ENCODE measurements around the gene NCBP1. TPM values are rescaled to one million over a fixed set of nuclear protein-coding genes. Genes with fewer than 3 reads are reported as not detected.
A peak's percentile ranks its signal among the peaks of the same experiment; 100 is the strongest.
"Not testable (repeated sequence)": the region's sequence is repeated elsewhere in the genome, so short reads cannot be mapped to it uniquely, and the experiment has no call there.

Gene NCBP1
- total RNA-seq, 2 donors from 2014 or later, result 24.3 to 25.4 TPM

GRCh38 chr9:97602430-97602829 lies 31.2 kb upstream of the NCBP1 start:
- H3K36me3 Mint-ChIP-seq (ENCODE audit: insufficient read depth in 2 of 2), result peaks cover 7 to 9% of the 10 kb centered on the region in 2 donors
- no peak for ATAC-seq (replicated peaks in 1 of 2)
- no peak overlapping the region for H3K27ac Mint-ChIP-seq

GRCh38 chr9:97604901-97605645 lies 28.5 kb upstream of the NCBP1 start:
- no peaks in the 10 kb centered on the region for H3K9me3 Mint-ChIP-seq
- ATAC-seq (replicated peaks in 1 of 2) (no peak), DNase-seq (no peak)
- no peak overlapping the region for H3K4me3 Mint-ChIP-seq
- H3K27ac Mint-ChIP-seq, result no peak overlapping the region
- no peaks in the 10 kb centered on the region for H3K4me1 Mint-ChIP-seq (ENCODE audit: low read depth)
- peaks cover 7 to 9% of the 10 kb centered on the region in 2 donors for H3K36me3 Mint-ChIP-seq (ENCODE audit: insufficient read depth in 2 of 2)
- no peaks in the 10 kb centered on the region for H3K27me3 Mint-ChIP-seq (ENCODE audit: low read depth)

More at GRCh38 chr9:97602430-97602829, 31.2 kb upstream of the NCBP1 start:
- Mint-ChIP-seq H3K4me1 (ENCODE audit: low read depth) (peaks cover 11% of the 10 kb centered on the region), H3K27me3 (ENCODE audit: low read depth) (no peaks in the 10 kb centered on the region), H3K4me3 (no peak overlapping the region), H3K9me3 (no peaks in the 10 kb centered on the region)
- DNase-seq, result no peak

- Mint-ChIP-seq H3K27ac (no peak overlapping the region), H3K9me3 (no peaks in the 10 kb centered on the region), H3K4me1 (ENCODE audit: low read depth) (peaks cover 16% of the 10 kb centered on the region), H3K4me3 (no peak overlapping the region), H3K36me3 (ENCODE audit: insufficient read depth in 2 of 2) (peaks cover 6 to 18% of the 10 kb centered on the region in 2 donors), H3K27me3 (ENCODE audit: low read depth) (no peaks in the 10 kb centered on the region)
- DNase-seq (peak; percentile 56 to 60), ATAC-seq (replicated peaks in 1 of 2) (no peak)
Observed at GRCh38 chr9:97615439-97616072, 18.1 kb upstream of the NCBP1 start.

GRCh38 chr9:97617939-97618416 lies 15.6 kb upstream of the NCBP1 start:
- peak; percentile 90 to 94 for ATAC-seq (replicated peaks in 1 of 2)
- Mint-ChIP-seq H3K4me1 (ENCODE audit: low read depth) (peaks cover 16% of the 10 kb centered on the region), H3K4me3 (peak overlapping the region in 1 of 2 donors; percentile 23), H3K9me3 (no peaks in the 10 kb centered on the region), H3K27me3 (ENCODE audit: low read depth) (no peaks in the 10 kb centered on the region), H3K36me3 (ENCODE audit: insufficient read depth in 2 of 2) (peaks cover 9 to 19% of the 10 kb centered on the region in 2 donors), H3K27ac (peak overlapping the region; percentile 38)
- no peak for DNase-seq

DNA sequence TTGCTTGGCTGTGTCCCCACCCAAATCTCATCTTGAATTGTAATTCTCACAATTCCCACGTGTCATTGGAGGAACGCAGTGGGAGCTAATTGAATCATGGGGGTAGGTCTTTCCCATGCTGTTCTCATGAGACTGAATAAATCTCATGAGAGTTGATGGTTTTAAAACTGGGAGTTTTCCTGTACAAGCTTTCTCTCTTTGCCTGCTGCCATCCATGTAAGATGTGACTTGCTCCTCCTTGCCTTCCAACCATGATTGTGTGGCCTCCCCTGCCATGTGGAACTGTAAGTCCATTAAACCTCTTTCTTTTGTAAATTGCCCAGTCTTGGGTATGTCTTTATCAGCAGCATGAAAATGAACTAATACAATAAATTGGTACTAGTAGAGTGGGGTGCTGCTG lies 13.6 kb upstream of the NCBP1 start:
- H3K27me3 Mint-ChIP-seq (ENCODE audit: low read depth); H3K27ac Mint-ChIP-seq; H3K9me3 Mint-ChIP-seq; H3K4me3 Mint-ChIP-seq; DNase-seq; ATAC-seq (replicated peaks in 1 of 2): not testable (repeated sequence)
- peaks cover 16% of the 10 kb centered on the region for H3K4me1 Mint-ChIP-seq (ENCODE audit: low read depth)
- peaks cover 9 to 23% of the 10 kb centered on the region in 2 donors for H3K36me3 Mint-ChIP-seq (ENCODE audit: insufficient read depth in 2 of 2)

DNA sequence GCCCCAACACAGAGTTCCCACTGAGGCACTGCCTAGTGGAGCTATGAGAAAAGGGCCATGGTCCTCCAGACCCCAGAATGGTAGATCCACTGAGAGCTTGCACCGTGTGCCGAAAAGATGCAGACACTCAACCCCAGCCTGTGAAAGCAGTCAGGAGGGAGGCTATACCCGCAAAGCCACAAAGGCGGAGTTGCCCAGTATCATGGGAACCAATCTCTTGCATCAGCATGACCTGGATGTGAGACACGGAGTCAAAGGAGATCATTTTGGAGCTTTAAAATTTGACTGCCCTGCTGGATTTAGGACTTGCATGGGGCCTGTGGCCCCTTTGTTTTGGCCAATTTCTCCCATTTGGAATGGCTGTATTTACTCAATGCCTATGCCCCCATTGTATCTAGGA lies 11.1 kb upstream of the NCBP1 start:
- not testable (repeated sequence) for H3K4me3 Mint-ChIP-seq; H3K27ac Mint-ChIP-seq; DNase-seq; H3K27me3 Mint-ChIP-seq (ENCODE audit: low read depth); ATAC-seq (replicated peaks in 1 of 2); H3K9me3 Mint-ChIP-seq
- Mint-ChIP-seq H3K4me1 (ENCODE audit: low read depth) (peaks cover 15% of the 10 kb centered on the region), H3K36me3 (ENCODE audit: insufficient read depth in 2 of 2) (peaks cover 3 to 12% of the 10 kb centered on the region in 2 donors)

- H3K36me3 Mint-ChIP-seq (ENCODE audit: insufficient read depth in 2 of 2), result peaks cover 3 to 10% of the 10 kb centered on the region in 2 donors
Observed at GRCh38 chr9:97623946-97624345, 9.7 kb upstream of the NCBP1 start.

GRCh38 chr9:97625620-97626019 lies 8.0 kb upstream of the NCBP1 start:
- no peaks in the 10 kb centered on the region for H3K9me3 Mint-ChIP-seq
- peaks cover 3 to 4% of the 10 kb centered on the region in 2 donors for H3K36me3 Mint-ChIP-seq (ENCODE audit: insufficient read depth in 2 of 2)
- no peak overlapping the region for H3K27ac Mint-ChIP-seq
- H3K4me1 Mint-ChIP-seq (ENCODE audit: low read depth), result peaks cover 16% of the 10 kb centered on the region
- H3K4me3 Mint-ChIP-seq, result no peak overlapping the region
- ATAC-seq (replicated peaks in 1 of 2), result no peak
- no peaks in the 10 kb centered on the region for H3K27me3 Mint-ChIP-seq (ENCODE audit: low read depth)
- DNase-seq, result no peak

More at GRCh38 chr9:97623946-97624345, 9.7 kb upstream of the NCBP1 start:
- no peak for DNase-seq
- Mint-ChIP-seq H3K4me3 (no peak overlapping the region), H3K27ac (no peak overlapping the region), H3K27me3 (ENCODE audit: low read depth) (no peaks in the 10 kb centered on the region), H3K9me3 (no peaks in the 10 kb centered on the region), H3K4me1 (ENCODE audit: low read depth) (peaks cover 3% of the 10 kb centered on the region)
- peak in 1 of 2 donors; percentile 11 for ATAC-seq (replicated peaks in 1 of 2)

DNA sequence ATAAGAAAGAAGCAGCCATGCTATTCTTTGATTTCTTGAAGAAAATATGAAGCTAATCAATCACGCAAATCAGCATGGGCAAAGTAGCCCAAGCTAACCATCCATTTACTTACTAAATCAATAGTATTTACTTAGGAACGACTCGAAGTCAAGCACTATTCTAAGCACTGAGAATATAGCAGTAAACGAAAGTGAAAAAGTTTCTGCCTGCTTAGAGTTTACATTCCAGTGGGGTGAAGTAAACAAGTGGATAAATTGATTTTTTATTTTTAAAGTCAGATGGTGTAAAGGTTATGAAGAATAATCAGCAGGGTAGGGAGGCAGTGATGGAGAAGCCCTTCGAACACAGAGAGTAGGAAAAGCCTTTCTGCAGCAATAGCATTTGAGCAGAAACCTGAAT lies 6.0 kb upstream of the NCBP1 start:
- ATAC-seq (replicated peaks in 1 of 2) (no peak), DNase-seq (no peak)
- no peaks in the 10 kb centered on the region for H3K9me3 Mint-ChIP-seq
- no peak overlapping the region for H3K27ac Mint-ChIP-seq
- H3K36me3 Mint-ChIP-seq (ENCODE audit: insufficient read depth in 2 of 2), result peaks cover 0 to 7% of the 10 kb centered on the region in 2 donors
- H3K4me3 Mint-ChIP-seq, result no peak overlapping the region
- peaks cover 34% of the 10 kb centered on the region for H3K4me1 Mint-ChIP-seq (ENCODE audit: low read depth)
- no peaks in the 10 kb centered on the region for H3K27me3 Mint-ChIP-seq (ENCODE audit: low read depth)

- ATAC-seq (replicated peaks in 1 of 2) (no peak), DNase-seq (no peak)
- Mint-ChIP-seq H3K36me3 (ENCODE audit: insufficient read depth in 2 of 2) (peaks cover 0 to 7% of the 10 kb centered on the region in 2 donors), H3K4me1 (ENCODE audit: low read depth) (peaks cover 34% of the 10 kb centered on the region), H3K4me3 (no peak overlapping the region), H3K9me3 (no peaks in the 10 kb centered on the region), H3K27ac (no peak overlapping the region), H3K27me3 (ENCODE audit: low read depth) (no peaks in the 10 kb centered on the region)
Observed at GRCh38 chr9:97628668-97629067, 5.0 kb upstream of the NCBP1 start.

GRCh38 chr9:97629156-97629555 lies 4.5 kb upstream of the NCBP1 start:
- Mint-ChIP-seq H3K27ac (no peak overlapping the region), H3K36me3 (ENCODE audit: insufficient read depth in 2 of 2) (peaks cover 0 to 4% of the 10 kb centered on the region in 2 donors), H3K27me3 (ENCODE audit: low read depth) (no peaks in the 10 kb centered on the region), H3K9me3 (no peaks in the 10 kb centered on the region), H3K4me1 (ENCODE audit: low read depth) (peaks cover 34% of the 10 kb centered on the region), H3K4me3 (no peak overlapping the region)
- ATAC-seq (replicated peaks in 1 of 2) (no peak), DNase-seq (no peak)

DNA sequence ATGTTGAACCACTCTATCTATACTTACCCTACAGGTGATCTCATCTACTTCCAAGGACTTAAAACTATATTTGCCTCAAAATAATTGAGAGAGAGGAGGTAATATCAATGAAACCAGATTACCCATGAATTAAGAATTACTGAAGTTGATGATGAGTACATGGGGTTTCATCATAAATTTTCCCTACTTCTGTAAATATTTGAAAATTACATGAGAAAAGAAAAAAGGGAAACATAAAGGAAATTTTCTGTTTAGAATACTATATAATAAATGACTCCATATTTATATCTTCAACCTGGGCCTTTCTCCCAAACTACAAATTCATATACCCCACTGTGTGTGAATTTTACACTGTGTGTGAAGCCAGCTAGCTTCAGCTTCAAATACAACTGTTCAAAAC lies 3.0 kb upstream of the NCBP1 start:
- Mint-ChIP-seq H3K4me3 (no peak overlapping the region), H3K4me1 (ENCODE audit: low read depth) (peaks cover 49% of the 10 kb centered on the region), H3K27me3 (ENCODE audit: low read depth) (no peaks in the 10 kb centered on the region), H3K27ac (no peak overlapping the region), H3K9me3 (no peaks in the 10 kb centered on the region), H3K36me3 (ENCODE audit: insufficient read depth in 2 of 2) (peaks cover 0 to 4% of the 10 kb centered on the region in 2 donors)
- ATAC-seq (replicated peaks in 1 of 2) (no peak), DNase-seq (no peak)

- Mint-ChIP-seq H3K9me3 (no peaks in the 10 kb centered on the region), H3K36me3 (ENCODE audit: insufficient read depth in 2 of 2) (peaks cover 0 to 7% of the 10 kb centered on the region in 2 donors), H3K4me3 (peak overlapping the region; percentile 95 to 100), H3K4me1 (ENCODE audit: low read depth) (peaks cover 63% of the 10 kb centered on the region), H3K27me3 (ENCODE audit: low read depth) (no peaks in the 10 kb centered on the region), H3K27ac (peak overlapping the region; percentile 96)
- peak in 1 of 2 donors; percentile 21 for DNase-seq
- no peak for ATAC-seq (replicated peaks in 1 of 2)
Observed at GRCh38 chr9:97632248-97632984, 1.2 kb upstream of the NCBP1 start.
